ENCODE results near the gene RBM39.
"Not testable (repeated sequence)": the region's sequence is repeated elsewhere in the genome, so short reads cannot be mapped to it uniquely, and the experiment has no call there.

RBM39 gene

GRCh38 chr20:35750611-35751010 lies 8.6 kb upstream of the RBM39 start:
- no peak for DNase-seq

GRCh38 chr20:35744492-35744841 lies 2.4 kb upstream of the RBM39 start:
- not testable (repeated sequence) for DNase-seq

- no peak for DNase-seq
Measured at GRCh38 chr20:35743693-35744491, 1.8 kb upstream of the RBM39 start.

GRCh38 chr20:35742741-35743523 lies 872 bp upstream of the RBM39 start:
- no peak for DNase-seq

- no peak for DNase-seq
Measured at GRCh38 chr20:35739294-35740163, 2.5 kb downstream of the RBM39 start.

- no peak for DNase-seq
Measured at GRCh38 chr20:35738410-35739179, 3.5 kb downstream of the RBM39 start.

- no peak for DNase-seq
Measured at GRCh38 chr20:35737865-35738333, 4.2 kb downstream of the RBM39 start.

GRCh38 chr20:35735826-35736470 lies 6.1 kb downstream of the RBM39 start:
- DNase-seq: no peak

GRCh38 chr20:35734777-35735649 lies 7.0 kb downstream of the RBM39 start:
- no peak for DNase-seq

GRCh38 chr20:35734374-35734773 lies 7.7 kb downstream of the RBM39 start:
- DNase-seq: no peak

GRCh38 chr20:35732644-35732982 lies 9.4 kb downstream of the RBM39 start:
- no peak for DNase-seq

GRCh38 chr20:35731862-35732643 lies 10.0 kb downstream of the RBM39 start:
- DNase-seq: no peak

GRCh38 chr20:35731469-35731788 lies 10.6 kb downstream of the RBM39 start:
- DNase-seq: no peak

- no peak for DNase-seq
Measured at GRCh38 chr20:35730583-35731468, 11.2 kb downstream of the RBM39 start.

GRCh38 chr20:35729836-35730582 lies 12.1 kb downstream of the RBM39 start:
- no peak for DNase-seq

GRCh38 chr20:35729283-35729807 lies 12.7 kb downstream of the RBM39 start:
- no peak for DNase-seq

GRCh38 chr20:35726842-35727711 lies 15.0 kb downstream of the RBM39 start:
- no peak for DNase-seq

Data from NCI-H526 treated with DMSO at 0.1 percent for 48 hours (cell line).